AG04450 (cell line): ENCODE results near the gene OSER1. TPM values are rescaled to one million over a fixed set of nuclear protein-coding genes. Genes with fewer than 3 reads are reported as not detected.
"Not testable (repeated sequence)": the region's sequence is repeated elsewhere in the genome, so short reads cannot be mapped to it uniquely, and the experiment has no call there.

Experiments
- CTCF ChIA-PET: fragments of 300-600, 350-600 bp; formaldehyde crosslinking; extraction: SDS; loops from one replicate; lab custom pipeline; 2022; ENCODE audit warnings: antibody characterized with exemption, inconsistent platforms; lab: Charles Lee
- POLR2A ChIA-PET: fragments of 350-600 bp; formaldehyde crosslinking; extraction: SDS; loops from one replicate; lab custom pipeline; 2021; ENCODE audit warnings: antibody characterized with exemption, inconsistent platforms; lab: Yijun Ruan, JAX
- DNase-seq: peaks from one replicate; pipeline ENCODE4 v3.0.0-alpha.2; 2011; ENCODE audit warnings: low read depth, low spot score
- H3K27ac ChIP-seq: one replicate; pipeline ENCODE4 v1.5.1; 2012; ENCODE audit warnings: low read depth, low read length, control low read depth
- H3K27me3 ChIP-seq: one replicate; pipeline ENCODE4 v1.6.0; 2012; ENCODE audit warnings: low read length; ENCODE audit not compliant: control insufficient read depth, insufficient read depth
- H3K4me3 ChIP-seq: 2 replicates; pipeline ENCODE4 v1.5.1; 2011; ENCODE audit warnings: mild to moderate bottlenecking, low read depth, low read length, control low read depth
- H3K9me3 ChIP-seq: 2 replicates; pipeline ENCODE4 v1.5.1; 2012; ENCODE audit warnings: low read length; ENCODE audit not compliant: control insufficient read depth, insufficient read depth
- polyA plus RNA-seq: library from polyadenylated mRNA; depleted of rRNA; stranded (reverse); fragments of >200 nt; gene quantifications from 2 replicates; pipeline ENCODE4 v1.2.3, GENCODE V29; 2011
- TF ChIP-seq, protein P1 (sequence below): IDR thresholded peaks from 2 replicates; pipeline ENCODE4 v1.5.1; 2011; ENCODE audit warnings: low read depth, low read length, control low read depth, inconsistent platforms

Gene OSER1
- polyA plus RNA-seq, 1 experiment, result 59.3 TPM

DNA sequence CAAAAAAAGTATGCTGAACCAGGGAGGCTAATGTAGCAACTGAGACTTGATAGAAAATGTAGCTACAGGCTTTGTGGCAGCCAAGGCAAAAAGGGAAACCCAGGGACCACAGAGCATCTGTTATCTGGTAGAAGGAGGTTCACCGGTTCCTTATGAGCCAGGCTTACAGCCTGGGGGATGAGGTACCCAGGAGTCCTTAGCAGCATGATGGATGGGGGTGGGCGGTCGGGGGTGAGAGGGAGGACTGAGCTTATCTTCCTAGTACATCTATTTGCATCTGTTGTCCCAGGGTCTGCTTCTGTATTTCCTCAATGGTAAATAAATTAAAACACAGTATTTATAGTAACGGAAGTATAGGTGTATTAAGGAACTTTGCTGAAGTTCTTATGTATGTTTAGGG is 35.4 kb upstream of the OSER1 start:
- no peak for DNase-seq
- TF ChIP-seq, protein P1, sequence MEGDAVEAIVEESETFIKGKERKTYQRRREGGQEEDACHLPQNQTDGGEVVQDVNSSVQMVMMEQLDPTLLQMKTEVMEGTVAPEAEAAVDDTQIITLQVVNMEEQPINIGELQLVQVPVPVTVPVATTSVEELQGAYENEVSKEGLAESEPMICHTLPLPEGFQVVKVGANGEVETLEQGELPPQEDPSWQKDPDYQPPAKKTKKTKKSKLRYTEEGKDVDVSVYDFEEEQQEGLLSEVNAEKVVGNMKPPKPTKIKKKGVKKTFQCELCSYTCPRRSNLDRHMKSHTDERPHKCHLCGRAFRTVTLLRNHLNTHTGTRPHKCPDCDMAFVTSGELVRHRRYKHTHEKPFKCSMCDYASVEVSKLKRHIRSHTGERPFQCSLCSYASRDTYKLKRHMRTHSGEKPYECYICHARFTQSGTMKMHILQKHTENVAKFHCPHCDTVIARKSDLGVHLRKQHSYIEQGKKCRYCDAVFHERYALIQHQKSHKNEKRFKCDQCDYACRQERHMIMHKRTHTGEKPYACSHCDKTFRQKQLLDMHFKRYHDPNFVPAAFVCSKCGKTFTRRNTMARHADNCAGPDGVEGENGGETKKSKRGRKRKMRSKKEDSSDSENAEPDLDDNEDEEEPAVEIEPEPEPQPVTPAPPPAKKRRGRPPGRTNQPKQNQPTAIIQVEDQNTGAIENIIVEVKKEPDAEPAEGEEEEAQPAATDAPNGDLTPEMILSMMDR, result no peak
- CTCF ChIA-PET, result interaction anchor here (1.5 to 1.7 kb wide), 2 partner anchors 28 to 65 kb away, joined by 8 to 10 read pairs; partner anchors contain the start of gene FITM2
- H3K9me3 ChIP-seq, result no peaks in the 10 kb centered on the region; the same call in 1 of the 2 replicates
- POLR2A ChIA-PET, result no interaction called here
- H3K27me3 ChIP-seq, result peaks cover 25% of the 10 kb centered on the region
- H3K27ac ChIP-seq, result no peak overlapping the region
- H3K4me3 ChIP-seq, result no peak overlapping the region

DNA sequence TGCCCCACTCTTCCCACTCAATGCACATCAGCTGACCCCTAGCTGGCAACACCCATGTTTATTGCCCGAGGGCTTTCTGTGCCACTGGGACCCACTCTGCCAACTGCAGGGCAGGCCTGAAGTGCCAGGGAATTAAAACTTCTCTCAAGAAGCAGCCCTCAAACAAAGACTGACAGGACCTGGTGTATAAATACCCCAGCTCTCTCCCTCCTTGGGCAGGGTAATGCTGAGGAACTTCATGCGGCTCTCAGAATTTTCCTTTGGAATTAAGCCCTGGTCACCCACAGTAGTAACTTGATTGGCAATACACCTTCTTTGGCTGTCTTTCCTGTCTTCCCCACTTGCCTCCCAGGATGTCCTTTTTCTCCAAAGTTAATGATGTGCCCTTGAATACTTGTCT is 31.2 kb upstream of the OSER1 start:
- Histone ChIP-seq H3K27me3 (peaks cover 18% of the 10 kb centered on the region), H3K27ac (no peak overlapping the region), H3K4me3 (no peak overlapping the region), H3K9me3 (peaks cover 3% of the 10 kb centered on the region; the same call in 1 of the 2 replicates)
- no peak for DNase-seq
- CTCF ChIA-PET, result no interaction called here
- TF ChIP-seq, protein P1, result no peak
- POLR2A ChIA-PET, result no interaction called here

DNA sequence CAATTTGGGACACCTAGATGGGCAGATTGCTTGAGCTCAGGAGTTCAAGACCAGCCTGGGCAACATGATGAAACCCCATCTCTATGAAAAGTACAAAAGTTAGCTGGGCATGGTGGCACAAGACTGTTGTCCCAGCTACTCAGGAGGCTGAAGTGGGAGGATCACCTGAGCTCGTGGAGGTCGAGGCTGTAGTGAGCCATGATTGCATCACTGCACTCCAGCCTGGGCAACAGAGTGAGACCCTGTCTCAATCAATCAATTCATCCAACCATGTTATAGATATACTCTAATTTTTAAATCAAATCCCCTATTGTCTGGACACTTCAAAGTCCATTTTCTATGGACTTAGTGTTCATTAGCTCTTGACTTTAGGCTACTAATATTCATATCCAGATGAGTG is 26.3 kb upstream of the OSER1 start:
- CTCF ChIA-PET, result interaction anchor here (1.1 kb wide), 1 partner anchor 20 kb away, joined by 5 read pairs; no protein-coding TSS in a partner anchor
- POLR2A ChIA-PET, result not testable (repeated sequence)

DNA sequence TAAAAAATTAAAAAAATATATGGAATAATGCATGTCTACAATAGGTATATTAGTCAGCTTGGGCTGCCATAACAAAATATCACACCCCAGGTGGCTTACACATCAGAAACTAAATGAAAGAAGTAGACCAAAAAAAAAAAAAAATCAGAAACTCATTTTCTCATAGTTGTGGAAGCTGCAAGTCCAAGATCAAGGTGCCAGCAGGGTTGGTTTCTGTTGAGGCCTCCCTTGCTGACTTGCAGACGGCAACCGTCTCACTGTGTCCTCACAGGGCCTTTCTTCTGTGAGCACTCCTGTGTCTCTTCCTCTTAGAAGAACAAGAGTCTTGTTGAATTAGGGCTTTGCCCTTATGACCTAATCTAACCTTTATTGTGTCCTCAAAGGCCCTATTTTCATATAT is 25.1 kb upstream of the OSER1 start:
- TF ChIP-seq, protein P1, result no peak
- CTCF ChIA-PET, result interaction anchor here (0.5 kb wide), 1 partner anchor 17 kb away, joined by 3 read pairs; no protein-coding TSS in a partner anchor
- POLR2A ChIA-PET, result no interaction called here

More for the DNA sequence above, 26.3 kb upstream of the OSER1 start:
- not testable (repeated sequence) for H3K4me3 ChIP-seq, DNase-seq, H3K27me3 ChIP-seq, H3K9me3 ChIP-seq, H3K27ac ChIP-seq

DNA sequence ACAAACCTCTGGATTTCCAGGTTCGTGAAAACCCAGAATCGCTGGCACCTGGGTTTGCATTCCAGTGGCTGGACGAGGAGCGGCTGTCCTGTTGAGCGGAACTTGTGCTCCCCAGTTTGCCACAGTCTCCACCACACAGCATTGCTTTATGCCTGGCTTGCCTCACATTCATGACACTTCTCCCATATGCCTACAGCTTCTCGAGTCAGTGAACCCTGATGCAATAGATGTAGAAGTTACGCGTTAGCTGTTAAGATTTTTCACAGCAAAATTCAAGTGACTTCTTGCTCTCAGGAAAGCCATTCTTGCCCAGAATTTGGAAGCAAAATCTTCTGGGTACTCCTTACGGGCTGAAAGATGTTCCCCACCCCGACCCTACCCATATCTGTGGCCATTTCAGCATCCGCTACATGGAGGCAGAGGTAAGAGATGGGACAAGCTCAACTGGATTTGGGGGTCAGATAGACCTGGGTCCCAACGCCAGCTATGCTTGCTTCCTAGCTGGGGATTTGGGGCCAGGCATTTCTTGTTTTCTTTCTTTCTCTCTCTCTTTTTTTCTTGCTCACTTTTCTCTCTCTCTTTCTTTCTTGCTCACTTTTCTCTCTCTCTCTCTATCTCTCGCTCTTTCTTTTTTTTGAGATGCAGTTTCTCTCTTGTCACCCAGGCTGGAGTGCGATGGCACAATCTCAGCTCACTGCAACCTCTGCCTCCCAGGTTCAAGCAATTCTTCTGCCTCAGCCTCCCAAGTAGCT is 24.2 kb upstream of the OSER1 start:
- Histone ChIP-seq H3K4me3 (no peak overlapping the region), H3K27me3 (no peaks in the 10 kb centered on the region), H3K9me3 (peaks cover 3% of the 10 kb centered on the region; the same call in 1 of the 2 replicates), H3K27ac (no peak overlapping the region)
- POLR2A ChIA-PET, result no interaction called here
- CTCF ChIA-PET, result no interaction called here
- TF ChIP-seq, protein P1, result no peak
- no peak for DNase-seq

More for the DNA sequence above, 25.1 kb upstream of the OSER1 start:
- no peaks in the 10 kb centered on the region for H3K27me3 ChIP-seq
- H3K4me3 ChIP-seq, result no peak overlapping the region
- peaks cover 3% of the 10 kb centered on the region; the same call in 1 of the 2 replicates for H3K9me3 ChIP-seq
- H3K27ac ChIP-seq, result no peak overlapping the region
- no peak for DNase-seq
